Panc1 (cell line): Measurements from ENCODE around the gene AMER1. TPM values are rescaled to one million over a fixed set of nuclear protein-coding genes. Genes with fewer than 3 reads are reported as not detected.
A peak's percentile ranks its signal among the peaks of the same experiment; 100 is the strongest.

Experiments
- ATAC-seq: fragments of 200-7000 bp; cut with Tn5 transposase; 2 replicates; pipeline ENCODE4 v1.9.1; 2020; ENCODE audit warnings: mild to moderate bottlenecking, moderate library complexity
- BruUV-seq: library from RNA; stranded (reverse); fragments of 400-500 nt; replicated peaks from 2 replicates; lab custom pipeline; 2021; lab: Mats Ljungman, UMichigan
- CTCF ChIA-PET: fragments of 300-600 bp; sonication (Branson Sonifier 250); formaldehyde crosslinking; loops from one replicate; lab custom pipeline; 2022; ENCODE audit warnings: antibody characterized with exemption; lab: Charles Lee
- POLR2A ChIA-PET: fragments of 300-600 bp; sonication (Branson Sonifier 250); formaldehyde crosslinking; loops from one replicate; lab custom pipeline; 2022; ENCODE audit warnings: antibody characterized with exemption; lab: Charles Lee
- DNase-seq: peaks from one replicate; pipeline ENCODE4 v3.0.0-alpha.2; 2010; ENCODE audit warnings: low read depth, low spot score
- H3K27ac ChIP-seq: 2 replicates; pipeline ENCODE4 v1.5.1; 2011; ENCODE audit warnings: mild to moderate bottlenecking, low read length, inconsistent platforms
- H3K27me3 ChIP-seq: fragments of 200-500 bp; sonication (Bioruptor generic); 2 replicates; pipeline ENCODE4 v1.6.0; 2014; ENCODE audit warnings: low read length, inconsistent platforms; ENCODE audit not compliant: control insufficient read depth, insufficient read depth
- H3K36me3 ChIP-seq: fragments of 200-500 bp; sonication (Bioruptor generic); 2 replicates; pipeline ENCODE4 v1.5.1; 2014; ENCODE audit warnings: inconsistent platforms, mild to moderate bottlenecking, low read length, moderate library complexity; ENCODE audit not compliant: control insufficient read depth, insufficient read depth
- H3K4me1 ChIP-seq: 2 replicates; pipeline ENCODE4 v1.5.1; 2011; ENCODE audit warnings: inconsistent platforms, mild to moderate bottlenecking, low read length, moderate library complexity; ENCODE audit not compliant: control insufficient read depth, insufficient read depth
- H3K4me3 ChIP-seq, 2 experiments: 2 replicates each; pipeline ENCODE4 v1.5.1; 2011 to 2012; ENCODE audit warnings: low read depth in 2 of 2, low read length in 2 of 2, mild to moderate bottlenecking in 2 of 2, inconsistent platforms in 1 of 2, moderate library complexity in 1 of 2
- H3K9me3 ChIP-seq: fragments of 200-500 bp; sonication (Bioruptor generic); 2 replicates; pipeline ENCODE4 v1.5.1; 2014; ENCODE audit warnings: low read depth, mild to moderate bottlenecking, inconsistent platforms, low read length, moderate library complexity; ENCODE audit not compliant: control insufficient read depth, insufficient read depth
- POLR2AphosphoS5 ChIP-seq: IDR thresholded peaks from 2 replicates; pipeline ENCODE4 v1.6.1; 2012; ENCODE audit warnings: mild to moderate bottlenecking, low read depth, low read length, moderate library complexity
- SIN3A ChIP-seq: IDR thresholded peaks from 2 replicates; pipeline ENCODE4 v1.6.1; 2012; ENCODE audit warnings: low read depth, mild to moderate bottlenecking, low read length, moderate library complexity, borderline replicate concordance; ENCODE audit not compliant: insufficient read depth
- TCF7L2 ChIP-seq: IDR thresholded peaks from 2 replicates; pipeline ENCODE4 v1.6.1; 2011; ENCODE audit warnings: mild to moderate bottlenecking, low read depth, low read length, inconsistent platforms
- in situ Hi-C: cut with HindIII; loops from 2 replicates; pipeline ENCODE4 v1.10.0; 2016; ENCODE audit warnings: low sequenced_read_pairs, low pct_unique_long_range_greater_than_20kb
- intact Hi-C: fragments of 100-400 bp; cut with micrococcal nuclease; formaldehyde crosslinking; loops from one replicate; pipeline ENCODE4 v1.10.0; 2022; ENCODE audit not compliant: unreplicated experiment
- total RNA-seq: library from RNA; stranded (reverse); gene quantifications from one replicate; pipeline ENCODE4 v1.2.1, GENCODE V29; 2021; ENCODE audit not compliant: unreplicated experiment
- TF ChIP-seq, protein P1 (sequence below): fragments of 450-650 bp; IDR thresholded peaks from 2 replicates; pipeline ENCODE4 v1.5.1; 2017; ENCODE audit warnings: mild to moderate bottlenecking
- TF ChIP-seq, protein P2 (sequence below), 2 experiments: IDR thresholded peaks; 2 replicates each; pipeline ENCODE4 v1.6.1; 2011 to 2012; ENCODE audit warnings: low read depth in 2 of 2, control low read depth in 1 of 2, low read length in 1 of 2, mild to moderate bottlenecking in 1 of 2, moderate library complexity in 1 of 2; ENCODE audit not compliant: insufficient read depth in 1 of 2

The AMER1 gene
- total RNA-seq, 1 experiment from 2014 or later, result 3.9 TPM

GRCh38 chrX:64229154-64229553 lies 23.6 kb upstream of the AMER1 start:
- TF ChIP-seq, protein P1, sequence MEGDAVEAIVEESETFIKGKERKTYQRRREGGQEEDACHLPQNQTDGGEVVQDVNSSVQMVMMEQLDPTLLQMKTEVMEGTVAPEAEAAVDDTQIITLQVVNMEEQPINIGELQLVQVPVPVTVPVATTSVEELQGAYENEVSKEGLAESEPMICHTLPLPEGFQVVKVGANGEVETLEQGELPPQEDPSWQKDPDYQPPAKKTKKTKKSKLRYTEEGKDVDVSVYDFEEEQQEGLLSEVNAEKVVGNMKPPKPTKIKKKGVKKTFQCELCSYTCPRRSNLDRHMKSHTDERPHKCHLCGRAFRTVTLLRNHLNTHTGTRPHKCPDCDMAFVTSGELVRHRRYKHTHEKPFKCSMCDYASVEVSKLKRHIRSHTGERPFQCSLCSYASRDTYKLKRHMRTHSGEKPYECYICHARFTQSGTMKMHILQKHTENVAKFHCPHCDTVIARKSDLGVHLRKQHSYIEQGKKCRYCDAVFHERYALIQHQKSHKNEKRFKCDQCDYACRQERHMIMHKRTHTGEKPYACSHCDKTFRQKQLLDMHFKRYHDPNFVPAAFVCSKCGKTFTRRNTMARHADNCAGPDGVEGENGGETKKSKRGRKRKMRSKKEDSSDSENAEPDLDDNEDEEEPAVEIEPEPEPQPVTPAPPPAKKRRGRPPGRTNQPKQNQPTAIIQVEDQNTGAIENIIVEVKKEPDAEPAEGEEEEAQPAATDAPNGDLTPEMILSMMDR, result peak; percentile 20; the same call in 1 of the 2 replicates
- no peak for TF ChIP-seq TCF7L2
- TF ChIP-seq, protein P2, sequence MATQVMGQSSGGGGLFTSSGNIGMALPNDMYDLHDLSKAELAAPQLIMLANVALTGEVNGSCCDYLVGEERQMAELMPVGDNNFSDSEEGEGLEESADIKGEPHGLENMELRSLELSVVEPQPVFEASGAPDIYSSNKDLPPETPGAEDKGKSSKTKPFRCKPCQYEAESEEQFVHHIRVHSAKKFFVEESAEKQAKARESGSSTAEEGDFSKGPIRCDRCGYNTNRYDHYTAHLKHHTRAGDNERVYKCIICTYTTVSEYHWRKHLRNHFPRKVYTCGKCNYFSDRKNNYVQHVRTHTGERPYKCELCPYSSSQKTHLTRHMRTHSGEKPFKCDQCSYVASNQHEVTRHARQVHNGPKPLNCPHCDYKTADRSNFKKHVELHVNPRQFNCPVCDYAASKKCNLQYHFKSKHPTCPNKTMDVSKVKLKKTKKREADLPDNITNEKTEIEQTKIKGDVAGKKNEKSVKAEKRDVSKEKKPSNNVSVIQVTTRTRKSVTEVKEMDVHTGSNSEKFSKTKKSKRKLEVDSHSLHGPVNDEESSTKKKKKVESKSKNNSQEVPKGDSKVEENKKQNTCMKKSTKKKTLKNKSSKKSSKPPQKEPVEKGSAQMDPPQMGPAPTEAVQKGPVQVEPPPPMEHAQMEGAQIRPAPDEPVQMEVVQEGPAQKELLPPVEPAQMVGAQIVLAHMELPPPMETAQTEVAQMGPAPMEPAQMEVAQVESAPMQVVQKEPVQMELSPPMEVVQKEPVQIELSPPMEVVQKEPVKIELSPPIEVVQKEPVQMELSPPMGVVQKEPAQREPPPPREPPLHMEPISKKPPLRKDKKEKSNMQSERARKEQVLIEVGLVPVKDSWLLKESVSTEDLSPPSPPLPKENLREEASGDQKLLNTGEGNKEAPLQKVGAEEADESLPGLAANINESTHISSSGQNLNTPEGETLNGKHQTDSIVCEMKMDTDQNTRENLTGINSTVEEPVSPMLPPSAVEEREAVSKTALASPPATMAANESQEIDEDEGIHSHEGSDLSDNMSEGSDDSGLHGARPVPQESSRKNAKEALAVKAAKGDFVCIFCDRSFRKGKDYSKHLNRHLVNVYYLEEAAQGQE (IDR thresholded peaks at IDR 0.05; ENCODE audit: insufficient read depth in 1 of 2, low read depth in 2 of 2, low read length in 1 of 2), result no peak
- TF ChIP-seq POLR2AphosphoS5, result no peak
- TF ChIP-seq SIN3A, result no peak
- no TSS peak for BruUV-seq
- intact Hi-C loops (no loop called here), in situ Hi-C loops (no loop called here)
- no peaks in the 10 kb centered on the region for H3K4me1 ChIP-seq
- no peak overlapping the region for H3K27ac ChIP-seq
- no peaks in the 10 kb centered on the region for H3K27me3 ChIP-seq
- no peaks in the 10 kb centered on the region for H3K36me3 ChIP-seq
- no peak overlapping the region for H3K4me3 ChIP-seq
- ChIA-PET CTCF (no interaction called here), POLR2A (no interaction called here)
- ATAC-seq, result no peak
- no peak for DNase-seq
- no peaks in the 10 kb centered on the region for H3K9me3 ChIP-seq

DNA sequence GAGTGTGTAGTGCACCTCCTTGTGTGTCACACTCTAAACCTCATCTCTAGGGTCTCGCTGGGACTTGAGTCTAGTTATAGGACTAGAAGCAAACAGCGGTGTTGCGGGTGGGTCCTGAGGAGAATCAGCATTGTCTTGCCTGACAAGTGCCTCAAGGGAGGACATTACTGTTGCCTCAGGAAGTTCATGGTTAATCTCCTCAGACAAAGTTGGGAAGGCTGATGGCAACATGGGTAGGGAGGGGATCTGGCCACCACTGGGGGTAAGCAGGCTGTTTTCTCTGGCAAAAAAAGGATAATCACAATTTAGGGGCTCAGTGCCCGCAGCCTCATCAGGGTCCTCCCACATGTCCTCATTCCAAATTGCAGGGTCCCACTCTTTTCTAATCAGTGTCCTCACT lies 12.5 kb upstream of the AMER1 start:
- intact Hi-C loops, result no loop called here
- POLR2A ChIA-PET, result no interaction called here
- CTCF ChIA-PET, result no interaction called here
- TF ChIP-seq POLR2AphosphoS5, result no peak
- TF ChIP-seq, protein P1, result no peak
- TF ChIP-seq, protein P2 (IDR thresholded peaks at IDR 0.05; ENCODE audit: insufficient read depth in 1 of 2, low read depth in 2 of 2, low read length in 1 of 2), result no peak
- no peak for TF ChIP-seq TCF7L2
- no peak for TF ChIP-seq SIN3A
- BruUV-seq, result no TSS peak
- Histone ChIP-seq H3K4me1 (no peaks in the 10 kb centered on the region), H3K27me3 (no peaks in the 10 kb centered on the region), H3K36me3 (no peaks in the 10 kb centered on the region), H3K27ac (no peak overlapping the region), H3K4me3 (no peak overlapping the region), H3K9me3 (no peaks in the 10 kb centered on the region)
- in situ Hi-C loops, result no loop called here
- ATAC-seq, result no peak
- DNase-seq, result no peak
